PC-9 (cell line): ENCODE results near the gene MBD2. TPM values are rescaled to one million over a fixed set of nuclear protein-coding genes. Genes with fewer than 3 reads are reported as not detected.

ENCODE experiments used
- Bru-seq: library from RNA; stranded (reverse); fragments of 400-500 nt; gene quantifications from one replicate; lab custom pipeline; 2021; lab: Mats Ljungman, UMichigan
- BruChase-seq, 2 experiments: library from RNA; stranded (reverse); fragments of 400-500 nt; gene quantifications; one replicate each; lab custom pipeline; 2021; lab: Mats Ljungman, UMichigan
- BruUV-seq: library from RNA; stranded (reverse); fragments of 400-500 nt; replicated peaks from 2 replicates; lab custom pipeline; 2021; lab: Mats Ljungman, UMichigan
- CTCF ChIA-PET: fragments of 300-600 bp; sonication (Branson Sonifier 250); formaldehyde crosslinking; loops from one replicate; lab custom pipeline; 2022; ENCODE audit warnings: antibody characterized with exemption; lab: Charles Lee
- POLR2A ChIA-PET: fragments of 300-600 bp; sonication (Branson Sonifier 250); formaldehyde crosslinking; loops from one replicate; lab custom pipeline; 2022; ENCODE audit warnings: antibody characterized with exemption; ENCODE audit not compliant: unreplicated experiment; lab: Charles Lee
- DNase-seq, 2 experiments: peaks; one replicate each; pipeline versions ENCODE4 v3.0.0 to v3.0.0-alpha.2; 2015 to 2022; ENCODE audit warnings: mixed read lengths in 1 of 2
- H2AFZ ChIP-seq: fragments of 200-600 bp; sonication (generic); 2 replicates; pipeline ENCODE4 v1.8.1; 2017; ENCODE audit warnings: antibody characterized with exemption
- H3F3A ChIP-seq: fragments of 200-600 bp; sonication (generic); 2 replicates; pipeline ENCODE4 v1.8.1; 2017; ENCODE audit warnings: antibody characterized with exemption, mild to moderate bottlenecking, low read depth; ENCODE audit not compliant: insufficient read depth
- H3K27ac ChIP-seq: fragments of 200-600 bp; sonication (generic); 2 replicates; pipeline ENCODE4 v1.6.1; 2016; ENCODE audit warnings: mixed run types
- H3K27me3 ChIP-seq: fragments of 200-600 bp; sonication (generic); 2 replicates; pipeline ENCODE4 v1.6.1; 2016; ENCODE audit warnings: low read depth, mixed run types; ENCODE audit not compliant: insufficient read depth
- H3K36me3 ChIP-seq: fragments of 200-600 bp; sonication (generic); 2 replicates; pipeline ENCODE4 v1.6.1; 2016; ENCODE audit warnings: low read depth, mixed run types
- H3K4me1 ChIP-seq: fragments of 200-600 bp; sonication (generic); replicated peaks from 2 replicates; pipeline ENCODE4 v1.6.1; 2016; ENCODE audit warnings: mixed run types; ENCODE audit not compliant: insufficient read depth
- H3K4me2 ChIP-seq: fragments of 200-600 bp; sonication (generic); 2 replicates; pipeline ENCODE4 v1.6.1; 2017; ENCODE audit warnings: mixed run types
- H3K4me3 ChIP-seq: fragments of 200-600 bp; sonication (generic); 2 replicates; pipeline ENCODE4 v1.6.1; 2016; ENCODE audit warnings: mixed run types
- H3K79me2 ChIP-seq: fragments of 200-600 bp; sonication (generic); 2 replicates; pipeline ENCODE4 v1.6.1; 2017; ENCODE audit warnings: low read depth, mixed run types
- H3K9me2 ChIP-seq: fragments of 200-600 bp; sonication (generic); 2 replicates; pipeline ENCODE4 v1.8.1; 2017; ENCODE audit warnings: mild to moderate bottlenecking; ENCODE audit not compliant: insufficient read depth
- H3K9me3 ChIP-seq: fragments of 200-600 bp; sonication (generic); 2 replicates; pipeline ENCODE4 v1.8.1; 2016; ENCODE audit warnings: low read depth; ENCODE audit not compliant: insufficient read depth
- H4K20me1 ChIP-seq: fragments of 200-600 bp; sonication (generic); 2 replicates; pipeline ENCODE4 v1.8.1; 2017; ENCODE audit not compliant: insufficient read depth
- EZH2 ChIP-seq: fragments of 200-600 bp; sonication (generic); IDR thresholded peaks from 2 replicates; pipeline ENCODE4 v1.8.0; 2017; ENCODE audit warnings: antibody characterized with exemption, low read depth
- intact Hi-C: fragments of 100-400 bp; cut with micrococcal nuclease; formaldehyde crosslinking; loops from one replicate; pipeline ENCODE4 v1.10.0; 2022; ENCODE audit not compliant: unreplicated experiment
- long read RNA-seq: library from polyadenylated mRNA; stranded (forward); transcript quantifications from one replicate; pipeline ENCODE4 v2.0.0, GENCODE V29; 2022
- total RNA-seq: library from RNA; stranded (reverse); gene quantifications from 2 replicates; pipeline ENCODE4 v1.2.3, GENCODE V29; 2021
- TF ChIP-seq, protein P1 (sequence below): fragments of 200-600 bp; sonication (generic); conservative IDR thresholded peaks from 2 replicates; pipeline ENCODE4 v1.6.1; 2017; ENCODE audit warnings: mixed run types, antibody characterized with exemption, mild to moderate bottlenecking, moderate library complexity

MBD2 gene
- total RNA-seq (72.0 and 80.9 TPM in 2 replicates), Bru-seq, nascent RNA (percentile 87 among the genes with signal in this experiment), BruChase-seq, experiment 1, labeled RNA remaining after a 2-hour chase (percentile 84 among the genes with signal in this experiment), BruChase-seq, experiment 2, labeled RNA remaining after a 6-hour chase (percentile 72 among the genes with signal in this experiment)
- long read RNA-seq, full-length matches to known transcripts = 106 of 126 reads
- long read RNA-seq, partial matches to known transcripts = 6 of 126 reads
- long read RNA-seq, other reads (novel, unspliced or antisense) = 14 of 126 reads

- intact Hi-C loops = loop anchor here (2.0 kb wide), 1 partner anchor 132 kb away; the partner anchor contains the start of genes C18orf54 and STARD6
- ChIA-PET CTCF (interaction anchor here (0.6 kb wide), 1 partner anchor 45 kb away, joined by 5 read pairs; the partner anchor contains the start of gene POLI), POLR2A (interaction anchor here (0.6 to 0.7 kb wide), 2 partner anchors 71 to 202 kb away, joined by 3 to 6 read pairs; no protein-coding TSS in a partner anchor)
- Histone ChIP-seq H3K4me3 (peak within 1 kb of the TSS; percentile 56), H4K20me1 (peaks cover 38% of the 10 kb centered on the region), H2AFZ (peak within 1 kb of the TSS; percentile 93), H3K27me3 (no peaks in the 10 kb centered on the region), H3K36me3 (0 out of 2 replicates have a peak, but pooled peaks cover 9% of the 10 kb centered on the region), H3K27ac (peak within 1 kb of the TSS; percentile 87), H3K4me1 (peaks cover 32% of the 10 kb centered on the region), H3F3A (peaks cover 8% of the 10 kb centered on the region; the same call in 1 of the 2 replicates), H3K9me2 (no peaks in the 10 kb centered on the region), H3K9me3 (no peaks in the 10 kb centered on the region), H3K79me2 (peaks cover 44% of the 10 kb centered on the region), H3K4me2 (peak within 1 kb of the TSS; percentile 89)
- BruUV-seq = no TSS peak
- peak; percentile 83 to 89 for DNase-seq
- TF ChIP-seq EZH2 = no peak
- TF ChIP-seq, protein P1, sequence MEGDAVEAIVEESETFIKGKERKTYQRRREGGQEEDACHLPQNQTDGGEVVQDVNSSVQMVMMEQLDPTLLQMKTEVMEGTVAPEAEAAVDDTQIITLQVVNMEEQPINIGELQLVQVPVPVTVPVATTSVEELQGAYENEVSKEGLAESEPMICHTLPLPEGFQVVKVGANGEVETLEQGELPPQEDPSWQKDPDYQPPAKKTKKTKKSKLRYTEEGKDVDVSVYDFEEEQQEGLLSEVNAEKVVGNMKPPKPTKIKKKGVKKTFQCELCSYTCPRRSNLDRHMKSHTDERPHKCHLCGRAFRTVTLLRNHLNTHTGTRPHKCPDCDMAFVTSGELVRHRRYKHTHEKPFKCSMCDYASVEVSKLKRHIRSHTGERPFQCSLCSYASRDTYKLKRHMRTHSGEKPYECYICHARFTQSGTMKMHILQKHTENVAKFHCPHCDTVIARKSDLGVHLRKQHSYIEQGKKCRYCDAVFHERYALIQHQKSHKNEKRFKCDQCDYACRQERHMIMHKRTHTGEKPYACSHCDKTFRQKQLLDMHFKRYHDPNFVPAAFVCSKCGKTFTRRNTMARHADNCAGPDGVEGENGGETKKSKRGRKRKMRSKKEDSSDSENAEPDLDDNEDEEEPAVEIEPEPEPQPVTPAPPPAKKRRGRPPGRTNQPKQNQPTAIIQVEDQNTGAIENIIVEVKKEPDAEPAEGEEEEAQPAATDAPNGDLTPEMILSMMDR = no peak
Observed at GRCh38 chr18:54224379-54225014, at the start of gene MBD2. Gene MBD2 (minus strand): TSS chr18:54224669. CDS start chr18:54224559, 110 bp downstream.

DNA sequence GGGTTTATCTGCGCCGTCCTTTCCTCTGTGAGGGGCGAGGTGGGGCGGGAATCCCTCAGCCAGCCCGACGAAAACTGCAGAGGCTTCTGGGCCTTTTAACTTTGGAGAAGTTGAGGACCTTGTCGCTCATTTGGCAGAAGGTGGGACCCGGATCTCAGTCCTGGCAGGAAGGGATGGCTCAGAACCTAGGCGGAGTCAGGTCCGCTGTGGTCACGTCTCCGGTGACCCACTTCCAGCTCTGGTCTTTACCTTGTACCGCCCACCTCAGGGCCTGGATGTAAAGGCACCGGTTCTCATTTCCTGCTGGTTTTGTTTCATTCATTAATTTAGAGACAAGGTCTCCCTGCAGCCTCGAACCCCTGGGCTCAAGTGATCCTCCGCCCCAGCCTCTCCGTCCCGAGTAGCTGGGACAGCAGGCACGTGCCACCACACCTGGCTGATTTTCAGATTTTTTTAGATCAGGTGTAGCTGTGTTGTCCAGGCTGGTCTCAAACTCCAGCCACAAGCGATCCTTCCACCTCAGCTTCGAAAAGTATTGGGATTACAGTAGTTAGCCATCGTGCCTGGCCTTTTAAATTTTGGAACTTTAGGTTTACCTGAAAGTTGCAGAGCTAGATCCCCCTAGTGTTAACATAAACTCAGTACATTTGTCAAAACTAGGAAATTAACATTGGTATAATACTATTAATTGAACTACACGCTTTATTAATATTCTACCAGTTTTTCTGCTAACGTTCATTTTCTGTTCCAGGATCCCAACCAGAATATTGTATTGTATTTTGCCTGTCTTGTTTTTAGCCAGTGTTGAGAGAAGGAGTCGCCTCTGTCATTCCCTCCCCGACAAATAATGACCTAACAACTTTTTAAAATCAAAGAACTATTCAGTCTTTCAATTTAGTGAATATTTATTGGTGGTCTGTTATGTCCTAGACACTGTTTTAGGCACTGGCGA, 45.7 kb upstream of the MBD2 start:
- BruUV-seq = TSS peak; percentile 53
- H3K36me3 ChIP-seq = no peaks in the 10 kb centered on the region
- POLR2A ChIA-PET = interaction anchor here (0.5 to 0.6 kb wide), 3 partner anchors 34 to 687 kb away, joined by 4 to 21 read pairs (median 9); no protein-coding TSS in a partner anchor

More for the DNA sequence above, 45.7 kb upstream of the MBD2 start:
- Histone ChIP-seq H3K4me1 (peaks cover 15% of the 10 kb centered on the region; the same call in 1 of the 2 replicates), H3F3A (peaks cover 21% of the 10 kb centered on the region; the same call in 1 of the 2 replicates), H3K79me2 (peaks cover 5% of the 10 kb centered on the region; the same call in 1 of the 2 replicates), H3K4me3 (peak overlapping the region; percentile 85), H4K20me1 (no peaks in the 10 kb centered on the region), H3K9me2 (no peaks in the 10 kb centered on the region), H3K4me2 (peak overlapping the region; percentile 88), H3K27ac (peak overlapping the region; percentile 87), H3K9me3 (no peaks in the 10 kb centered on the region), H3K27me3 (no peaks in the 10 kb centered on the region), H2AFZ (peak overlapping the region; percentile 88)
- TF ChIP-seq, protein P1 = peak; percentile 71
- no peak for TF ChIP-seq EZH2
- CTCF ChIA-PET = interaction anchor here (0.7 to 1.6 kb wide), 3 partner anchors 16 to 47 kb away, joined by 3 to 6 read pairs (median 5); partner anchors contain the start of gene MBD2
- intact Hi-C loops = loop anchor here (1.0 to 10.0 kb wide), 3 partner anchors 47 to 115 kb away; partner anchors contain the start of genes C18orf54 and STARD6
- peak; percentile 25 to 65 for DNase-seq
